ENCODE measurements around the gene ADAMTS14.

ADAMTS14 gene

GRCh38 chr10:70674560-70675495, 2.5 kb downstream of the ADAMTS14 start:
- DNase-seq (ENCODE audit: low read depth in 2 of 2): no peak

- no peak for DNase-seq (ENCODE audit: low read depth in 2 of 2)
These were observed 3.3 kb downstream of the ADAMTS14 start for GRCh38 chr10:70675496-70676161.

GRCh38 chr10:70676511-70676910, 4.2 kb downstream of the ADAMTS14 start:
- DNase-seq (ENCODE audit: low read depth in 2 of 2): no peak

GRCh38 chr10:70677016-70677415, 4.7 kb downstream of the ADAMTS14 start:
- no peak for DNase-seq (ENCODE audit: low read depth in 2 of 2)

- no peak for DNase-seq (ENCODE audit: low read depth in 2 of 2)
These were observed 5.4 kb downstream of the ADAMTS14 start for GRCh38 chr10:70677620-70678249.

GRCh38 chr10:70678250-70678635, 5.9 kb downstream of the ADAMTS14 start:
- no peak for DNase-seq (ENCODE audit: low read depth in 2 of 2)

- DNase-seq (ENCODE audit: low read depth in 2 of 2): no peak
These were observed 6.6 kb downstream of the ADAMTS14 start for GRCh38 chr10:70678757-70679489.

GRCh38 chr10:70679498-70679897, 7.2 kb downstream of the ADAMTS14 start:
- DNase-seq (ENCODE audit: low read depth in 2 of 2): peak; percentile 79 to 81

- no peak for DNase-seq (ENCODE audit: low read depth in 2 of 2)
These were observed 8.8 kb downstream of the ADAMTS14 start for GRCh38 chr10:70680899-70681730.

- DNase-seq (ENCODE audit: low read depth in 2 of 2): no peak
These were observed 9.4 kb downstream of the ADAMTS14 start for GRCh38 chr10:70681731-70682005.

GRCh38 chr10:70682920-70683600, 10.8 kb downstream of the ADAMTS14 start:
- DNase-seq (ENCODE audit: low read depth in 2 of 2): no peak

- DNase-seq (ENCODE audit: low read depth in 2 of 2): no peak
These were observed 11.3 kb downstream of the ADAMTS14 start for GRCh38 chr10:70683601-70683934.

GRCh38 chr10:70683940-70684339, 11.6 kb downstream of the ADAMTS14 start:
- DNase-seq (ENCODE audit: low read depth in 2 of 2): no peak

GRCh38 chr10:70684374-70684773, 12.1 kb downstream of the ADAMTS14 start:
- DNase-seq (ENCODE audit: low read depth in 2 of 2): no peak

GRCh38 chr10:70684839-70685454, 12.6 kb downstream of the ADAMTS14 start:
- no peak for DNase-seq (ENCODE audit: low read depth in 2 of 2)

GRCh38 chr10:70685455-70685911, 13.2 kb downstream of the ADAMTS14 start:
- DNase-seq (ENCODE audit: low read depth in 2 of 2): no peak

GRCh38 chr10:70688828-70689227, 16.5 kb downstream of the ADAMTS14 start:
- no peak for DNase-seq (ENCODE audit: low read depth in 2 of 2)

- no peak for DNase-seq (ENCODE audit: low read depth in 2 of 2)
These were observed 17.4 kb downstream of the ADAMTS14 start for GRCh38 chr10:70689661-70690060.

GRCh38 chr10:70690589-70690988, 18.3 kb downstream of the ADAMTS14 start:
- DNase-seq (ENCODE audit: low read depth in 2 of 2): no peak

- DNase-seq (ENCODE audit: low read depth in 2 of 2): no peak
These were observed 19.3 kb downstream of the ADAMTS14 start for GRCh38 chr10:70691611-70692010.

Measured in fibroblast of skin of left quadriceps (primary cell).